ENCODE results near the gene SPTLC2. TPM values are rescaled to one million over a fixed set of nuclear protein-coding genes. Genes with fewer than 3 reads are reported as not detected.

The SPTLC2 gene
- total RNA-seq, 1 donor from 2014 or later = 33.0 TPM

- Histone ChIP-seq H3K4me3 (ENCODE audit: low read depth, low read length) (no peak overlapping the region), H3K27me3 (ENCODE audit: control insufficient read depth, insufficient read depth, low read length) (no peaks in the 10 kb centered on the region), H3K36me3 (ENCODE audit: control insufficient read depth, insufficient read depth, low read length) (peaks cover under 1% of the 10 kb centered on the region)
- no peak for DNase-seq (ENCODE audit: low read depth)
- no peak for TF ChIP-seq CTCF (IDR thresholded peaks at IDR 0.05; ENCODE audit: insufficient read depth, low read length, poor library complexity, severe bottlenecking)
Measured at GRCh38 chr14:77524536-77524935, 91.9 kb downstream of the SPTLC2 start.

GRCh38 chr14:77523109-77523508 is 93.3 kb downstream of the SPTLC2 start:
- no peak for DNase-seq (ENCODE audit: low read depth)
- no peaks in the 10 kb centered on the region for H3K27me3 ChIP-seq (ENCODE audit: control insufficient read depth, insufficient read depth, low read length)
- H3K36me3 ChIP-seq (ENCODE audit: control insufficient read depth, insufficient read depth, low read length) = peaks cover 2% of the 10 kb centered on the region
- no peak overlapping the region for H3K4me3 ChIP-seq (ENCODE audit: low read depth, low read length)
- TF ChIP-seq CTCF (IDR thresholded peaks at IDR 0.05; ENCODE audit: insufficient read depth, low read length, poor library complexity, severe bottlenecking) = no peak

GRCh38 chr14:77520555-77520954 is 95.9 kb downstream of the SPTLC2 start:
- TF ChIP-seq CTCF (IDR thresholded peaks at IDR 0.05; ENCODE audit: insufficient read depth, low read length, poor library complexity, severe bottlenecking) = no peak
- Histone ChIP-seq H3K4me3 (ENCODE audit: low read depth, low read length) (no peak overlapping the region), H3K36me3 (ENCODE audit: control insufficient read depth, insufficient read depth, low read length) (peaks cover 2% of the 10 kb centered on the region), H3K27me3 (ENCODE audit: control insufficient read depth, insufficient read depth, low read length) (no peaks in the 10 kb centered on the region)
- no peak for DNase-seq (ENCODE audit: low read depth)

- Histone ChIP-seq H3K36me3 (ENCODE audit: control insufficient read depth, insufficient read depth, low read length) (peaks cover 2% of the 10 kb centered on the region), H3K27me3 (ENCODE audit: control insufficient read depth, insufficient read depth, low read length) (no peaks in the 10 kb centered on the region), H3K4me3 (ENCODE audit: low read depth, low read length) (no peak overlapping the region)
- DNase-seq (ENCODE audit: low read depth) = no peak
- no peak for TF ChIP-seq CTCF (IDR thresholded peaks at IDR 0.05; ENCODE audit: insufficient read depth, low read length, poor library complexity, severe bottlenecking)
Measured at GRCh38 chr14:77516126-77516525, 100.3 kb downstream of the SPTLC2 start.

- DNase-seq (ENCODE audit: low read depth) = no peak
- Histone ChIP-seq H3K36me3 (ENCODE audit: control insufficient read depth, insufficient read depth, low read length) (no peaks in the 10 kb centered on the region), H3K27me3 (ENCODE audit: control insufficient read depth, insufficient read depth, low read length) (no peaks in the 10 kb centered on the region), H3K4me3 (ENCODE audit: low read depth, low read length) (no peak overlapping the region)
- TF ChIP-seq CTCF (IDR thresholded peaks at IDR 0.05; ENCODE audit: insufficient read depth, low read length, poor library complexity, severe bottlenecking) = no peak
Measured at GRCh38 chr14:77511486-77512162, 104.8 kb downstream of the SPTLC2 start.

- TF ChIP-seq CTCF (IDR thresholded peaks at IDR 0.05; ENCODE audit: insufficient read depth, low read length, poor library complexity, severe bottlenecking) = no peak
- Histone ChIP-seq H3K27me3 (ENCODE audit: control insufficient read depth, insufficient read depth, low read length) (no peaks in the 10 kb centered on the region), H3K4me3 (ENCODE audit: low read depth, low read length) (no peak overlapping the region), H3K36me3 (ENCODE audit: control insufficient read depth, insufficient read depth, low read length) (no peaks in the 10 kb centered on the region)
- DNase-seq (ENCODE audit: low read depth) = no peak
Measured at GRCh38 chr14:77509366-77509765, 107.1 kb downstream of the SPTLC2 start.

Measured in kidney epithelial cell (primary cell).